Measurements from ENCODE around the gene CAMTA1. TPM values are rescaled to one million over a fixed set of nuclear protein-coding genes. Genes with fewer than 3 reads are reported as not detected.

Gene CAMTA1
- total RNA-seq, 1 experiment from 2014 or later, result 50.3 TPM

- Mint-ChIP-seq H3K9me3 (ENCODE audit: low read depth, unreplicated experiment) (no peaks in the 10 kb centered on the region), H3K27me3 (ENCODE audit: unreplicated experiment) (peaks cover 2% of the 10 kb centered on the region), H3K4me1 (ENCODE audit: low read depth, unreplicated experiment) (no peaks in the 10 kb centered on the region), H3K27ac (ENCODE audit: unreplicated experiment) (no peak overlapping the region), H3K36me3 (ENCODE audit: insufficient read depth, unreplicated experiment) (no peaks in the 10 kb centered on the region), H3K4me3 (ENCODE audit: low read depth, unreplicated experiment) (no peak overlapping the region)
- TF ChIP-seq CTCF (IDR thresholded peaks at IDR 0.05; ENCODE audit: unreplicated experiment), result no peak
- intact Hi-C loops (cut with micrococcal nuclease; ENCODE audit: unreplicated experiment), result no loop called here
- CTCF ChIA-PET, result interaction anchor here (0.6 kb wide), 1 partner anchor 819 kb away, joined by 5 read pairs; no protein-coding TSS in a partner anchor
- BruUV-seq (replicated peaks), result no TSS peak
- no peak for DNase-seq
Measured at GRCh38 chr1:6939363-6939762, 154.1 kb downstream of the CAMTA1 start.

- Mint-ChIP-seq H3K9me3 (ENCODE audit: low read depth, unreplicated experiment) (no peaks in the 10 kb centered on the region), H3K4me3 (ENCODE audit: low read depth, unreplicated experiment) (no peak overlapping the region), H3K4me1 (ENCODE audit: low read depth, unreplicated experiment) (no peaks in the 10 kb centered on the region), H3K36me3 (ENCODE audit: insufficient read depth, unreplicated experiment) (no peaks in the 10 kb centered on the region), H3K27ac (ENCODE audit: unreplicated experiment) (no peak overlapping the region), H3K27me3 (ENCODE audit: unreplicated experiment) (peaks cover 10% of the 10 kb centered on the region)
- intact Hi-C loops (cut with micrococcal nuclease; ENCODE audit: unreplicated experiment), result no loop called here
- BruUV-seq (replicated peaks), result no TSS peak
- DNase-seq, result no peak
- CTCF ChIA-PET, result no interaction called here
- TF ChIP-seq CTCF (IDR thresholded peaks at IDR 0.05; ENCODE audit: unreplicated experiment), result no peak
Measured at GRCh38 chr1:6941786-6942185, 156.5 kb downstream of the CAMTA1 start.

- intact Hi-C loops (cut with micrococcal nuclease; ENCODE audit: unreplicated experiment), result no loop called here
- no peak for DNase-seq
- CTCF ChIA-PET, result no interaction called here
- H3K4me3 Mint-ChIP-seq (ENCODE audit: low read depth, unreplicated experiment), result no peak overlapping the region
- no peaks in the 10 kb centered on the region for H3K9me3 Mint-ChIP-seq (ENCODE audit: low read depth, unreplicated experiment)
- no peak overlapping the region for H3K27ac Mint-ChIP-seq (ENCODE audit: unreplicated experiment)
- H3K27me3 Mint-ChIP-seq (ENCODE audit: unreplicated experiment), result peaks cover 10% of the 10 kb centered on the region
- no peaks in the 10 kb centered on the region for H3K4me1 Mint-ChIP-seq (ENCODE audit: low read depth, unreplicated experiment)
- H3K36me3 Mint-ChIP-seq (ENCODE audit: insufficient read depth, unreplicated experiment), result no peaks in the 10 kb centered on the region
- no TSS peak for BruUV-seq (replicated peaks)
- TF ChIP-seq CTCF (IDR thresholded peaks at IDR 0.05; ENCODE audit: unreplicated experiment), result no peak
Measured at GRCh38 chr1:6942990-6943389, 157.7 kb downstream of the CAMTA1 start.

GRCh38 chr1:6944434-6944833 lies 159.2 kb downstream of the CAMTA1 start:
- H3K4me1 Mint-ChIP-seq (ENCODE audit: low read depth, unreplicated experiment), result no peaks in the 10 kb centered on the region
- CTCF ChIA-PET, result no interaction called here

More at GRCh38 chr1:6944434-6944833, 159.2 kb downstream of the CAMTA1 start:
- no peak overlapping the region for H3K4me3 Mint-ChIP-seq (ENCODE audit: low read depth, unreplicated experiment)
- no peak overlapping the region for H3K27ac Mint-ChIP-seq (ENCODE audit: unreplicated experiment)
- BruUV-seq (replicated peaks), result no TSS peak
- no peak for DNase-seq
- H3K36me3 Mint-ChIP-seq (ENCODE audit: insufficient read depth, unreplicated experiment), result no peaks in the 10 kb centered on the region
- TF ChIP-seq CTCF (IDR thresholded peaks at IDR 0.05; ENCODE audit: unreplicated experiment), result no peak
- H3K27me3 Mint-ChIP-seq (ENCODE audit: unreplicated experiment), result peaks cover 10% of the 10 kb centered on the region
- no peaks in the 10 kb centered on the region for H3K9me3 Mint-ChIP-seq (ENCODE audit: low read depth, unreplicated experiment)
- intact Hi-C loops (cut with micrococcal nuclease; ENCODE audit: unreplicated experiment), result no loop called here
